Neural cell (in vitro differentiated cells): Measurements from ENCODE around the gene SS18L1. TPM values are rescaled to one million over a fixed set of nuclear protein-coding genes. Genes with fewer than 3 reads are reported as not detected.

Experiments
- H2AFZ ChIP-seq: fragments of 200-600, 300-800 bp; sonication (generic), shearing (Covaris generic); 2 replicates; pipeline ENCODE4 v1.6.0; 2014; ENCODE audit warnings: low read depth, mild to moderate bottlenecking, antibody characterized with exemption, low read length, moderate library complexity
- H3F3A ChIP-seq: fragments of 200-600 bp; shearing (Covaris generic); 2 replicates; pipeline ENCODE4 v1.6.1; 2016; ENCODE audit warnings: mild to moderate bottlenecking, moderate library complexity, mixed read lengths, antibody characterized with exemption, low read length; ENCODE audit not compliant: insufficient read depth, poor library complexity, severe bottlenecking
- H3K27ac ChIP-seq: fragments of 200-600, 300-800 bp; sonication (generic), shearing (Covaris generic); 2 replicates; pipeline ENCODE4 v1.5.1; 2014; ENCODE audit warnings: mild to moderate bottlenecking, low read length, moderate library complexity
- H3K27me3 ChIP-seq: fragments of 300-800, 200-600 bp; sonication (generic), shearing (Covaris generic); 2 replicates; pipeline ENCODE4 v1.6.0; 2014; ENCODE audit warnings: mild to moderate bottlenecking, low read depth, low read length, moderate library complexity; ENCODE audit not compliant: insufficient read depth
- H3K36me3 ChIP-seq: fragments of 300-800, 200-600 bp; sonication (generic), shearing (Covaris generic); 2 replicates; pipeline ENCODE4 v1.5.1; 2014; ENCODE audit warnings: mild to moderate bottlenecking, antibody characterized with exemption, low read length, moderate library complexity; ENCODE audit not compliant: insufficient read depth
- H3K4me2 ChIP-seq: fragments of 300-800, 200-600 bp; sonication (generic), shearing (Covaris generic); 2 replicates; pipeline ENCODE4 v1.6.0; 2014; ENCODE audit warnings: mild to moderate bottlenecking, low read length
- H3K4me3 ChIP-seq: fragments of 300-800, 200-600 bp; sonication (generic), shearing (Covaris generic); 2 replicates; pipeline ENCODE4 v1.5.1; 2014; ENCODE audit warnings: mild to moderate bottlenecking, low read length, moderate library complexity
- H3K79me2 ChIP-seq: fragments of 200-600 bp; shearing (Covaris generic); replicated peaks from 2 replicates; pipeline ENCODE4 v1.6.0; 2014; ENCODE audit warnings: mild to moderate bottlenecking, low read length, moderate library complexity; ENCODE audit not compliant: insufficient read depth
- H3K9ac ChIP-seq: fragments of 300-800, 200-600 bp; sonication (generic), shearing (Covaris generic); 2 replicates; pipeline ENCODE4 v1.6.1; 2016; ENCODE audit warnings: mild to moderate bottlenecking, low read length, mixed read lengths
- H3K9me2 ChIP-seq: fragments of 200-600 bp; shearing (Covaris generic); 2 replicates; pipeline ENCODE4 v1.6.1; 2016; ENCODE audit warnings: mild to moderate bottlenecking, low read length, mixed read lengths; ENCODE audit not compliant: insufficient read depth
- H3K9me3 ChIP-seq: fragments of 200-600, 300-800 bp; sonication (generic), shearing (Covaris generic); 2 replicates; pipeline ENCODE4 v1.6.1; 2016; ENCODE audit warnings: mild to moderate bottlenecking, mixed run types, low read length, moderate library complexity, mixed read lengths
- H4K20me1 ChIP-seq: fragments of 200-600 bp; shearing (Covaris generic); 2 replicates; pipeline ENCODE4 v1.6.1; 2016; ENCODE audit warnings: mild to moderate bottlenecking, mixed run types; ENCODE audit not compliant: insufficient read depth
- CTCF ChIP-seq: fragments of 450-650 bp; IDR thresholded peaks from 2 replicates; pipeline ENCODE4 v1.5.1; 2014; ENCODE audit warnings: antibody characterized with exemption, mild to moderate bottlenecking, moderate library complexity; ENCODE audit not compliant: poor library complexity, severe bottlenecking
- EP300 ChIP-seq: fragments of 450-650 bp; conservative IDR thresholded peaks from 2 replicates; pipeline ENCODE4 v1.6.1; 2014; ENCODE audit warnings: antibody characterized with exemption, mild to moderate bottlenecking, moderate library complexity; ENCODE audit not compliant: poor library complexity, severe bottlenecking
- EZH2 ChIP-seq: fragments of 200-600, 300-800 bp; shearing (Covaris generic), sonication (generic); IDR thresholded peaks from 2 replicates; pipeline ENCODE4 v1.6.1; 2014; ENCODE audit warnings: antibody characterized with exemption, low read length, borderline replicate concordance, mild to moderate bottlenecking; ENCODE audit not compliant: insufficient read depth, poor library complexity, severe bottlenecking
- MXI1 ChIP-seq: fragments of 450-650 bp; conservative IDR thresholded peaks from 2 replicates; pipeline ENCODE4 v1.6.1; 2014; ENCODE audit warnings: antibody characterized with exemption, mild to moderate bottlenecking; ENCODE audit not compliant: poor library complexity, severe bottlenecking
- POLR2AphosphoS5 ChIP-seq: IDR thresholded peaks from 2 replicates; pipeline ENCODE4 v1.6.1; 2012
- RAD21 ChIP-seq: fragments of 450-650 bp; conservative IDR thresholded peaks from 2 replicates; pipeline ENCODE4 v1.6.1; 2014; ENCODE audit warnings: antibody characterized with exemption, mild to moderate bottlenecking, moderate library complexity
- REST ChIP-seq: IDR thresholded peaks from 2 replicates; pipeline ENCODE4 v1.6.1; 2012; ENCODE audit warnings: borderline replicate concordance
- SMC3 ChIP-seq: fragments of 450-650 bp; conservative IDR thresholded peaks from 2 replicates; pipeline ENCODE4 v1.6.1; 2014; ENCODE audit warnings: antibody characterized with exemption, mild to moderate bottlenecking, moderate library complexity; ENCODE audit not compliant: poor library complexity
- TAF1 ChIP-seq: IDR thresholded peaks from 2 replicates; pipeline ENCODE4 v1.6.1; 2012; ENCODE audit warnings: low read depth
- polyA plus RNA-seq: library from polyadenylated mRNA; depleted of rRNA; stranded (reverse); fragments of >200 nt; gene quantifications from 2 replicates; pipeline ENCODE4 v1.2.3, GENCODE V29; 2014

The SS18L1 gene
- polyA plus RNA-seq, 1 donor from 2014 or later: 117 TPM

GRCh38 chr20:62228982-62229545 is 85.5 kb downstream of the SS18L1 start:
- H3K9ac ChIP-seq: no peak overlapping the region
- no peaks in the 10 kb centered on the region for H3K36me3 ChIP-seq
- no peaks in the 10 kb centered on the region for H4K20me1 ChIP-seq
- H3K9me3 ChIP-seq: no peaks in the 10 kb centered on the region
- no peaks in the 10 kb centered on the region for H3K9me2 ChIP-seq
- H3K4me2 ChIP-seq: no peak overlapping the region
- no peak overlapping the region for H3K4me3 ChIP-seq
- no peaks in the 10 kb centered on the region for H3K79me2 ChIP-seq
- H3K27ac ChIP-seq: no peak overlapping the region
- no peak for TF ChIP-seq EP300
- TF ChIP-seq REST: no peak
- no peak for TF ChIP-seq CTCF
- no peak for TF ChIP-seq POLR2AphosphoS5
- TF ChIP-seq EZH2: no peak
- TF ChIP-seq MXI1: no peak
- no peak for TF ChIP-seq SMC3
- no peak for TF ChIP-seq RAD21
- TF ChIP-seq TAF1: no peak
- peaks cover 4% of the 10 kb centered on the region for H3K27me3 ChIP-seq
- no peak overlapping the region for H2AFZ ChIP-seq
- H3F3A ChIP-seq: no peaks in the 10 kb centered on the region

- Histone ChIP-seq H3K4me2 (no peak overlapping the region), H3K9me3 (no peaks in the 10 kb centered on the region), H3F3A (no peaks in the 10 kb centered on the region), H3K4me3 (no peak overlapping the region), H3K27ac (no peak overlapping the region), H4K20me1 (no peaks in the 10 kb centered on the region), H3K9ac (no peak overlapping the region), H2AFZ (no peak overlapping the region), H3K27me3 (peaks cover 1% of the 10 kb centered on the region), H3K36me3 (no peaks in the 10 kb centered on the region), H3K9me2 (no peaks in the 10 kb centered on the region), H3K79me2 (no peaks in the 10 kb centered on the region)
- TF ChIP-seq TAF1 (no peak), POLR2AphosphoS5 (no peak), MXI1 (no peak), EP300 (no peak), SMC3 (no peak)
Measured at GRCh38 chr20:62229667-62230066, 86.1 kb downstream of the SS18L1 start.
